HG03060 (cell line): ENCODE results near the gene SLC9A3.
"Not testable (repeated sequence)": the region's sequence is repeated elsewhere in the genome, so short reads cannot be mapped to it uniquely, and the experiment has no call there.

ENCODE experiments used
- ATAC-seq: cut with Tn5 transposase; IDR thresholded peaks from one replicate; pipeline ENCODE4 v1.9.1; 2021; ENCODE audit warnings: low read depth, moderate number of reproducible peaks; ENCODE audit not compliant: unreplicated experiment

SLC9A3 gene

DNA sequence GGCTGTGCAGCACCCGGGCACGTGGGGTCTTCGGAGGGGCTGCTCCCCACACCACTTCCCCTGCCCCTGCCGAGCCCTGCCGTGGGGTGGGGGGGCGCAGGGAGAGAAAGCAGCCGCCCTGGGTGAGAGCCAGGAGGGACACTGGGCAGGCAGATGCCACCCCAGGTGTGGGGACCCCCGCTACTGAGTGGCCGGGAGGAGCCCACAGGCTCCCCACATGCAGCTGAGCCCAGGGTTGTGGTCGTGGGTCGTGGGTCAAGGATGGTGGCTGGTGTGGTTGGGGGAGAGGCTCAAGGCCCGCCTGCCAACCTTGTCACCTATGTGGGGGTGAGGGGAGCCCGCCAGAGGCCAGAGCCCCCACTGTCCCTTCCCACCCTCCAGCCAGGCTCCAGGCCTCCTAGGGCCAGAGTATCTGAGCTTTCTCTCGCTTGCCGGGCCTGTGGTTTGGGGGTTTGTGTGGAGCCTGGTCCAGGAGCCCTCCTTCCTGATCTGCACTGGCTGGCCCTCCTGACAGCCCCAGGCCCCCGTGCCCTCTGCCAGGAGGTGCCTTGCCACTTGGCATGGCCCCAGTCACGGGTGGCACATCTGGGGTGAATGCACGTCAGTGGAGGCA is 45.8 kb downstream of the SLC9A3 start:
- ATAC-seq, result no peak

DNA sequence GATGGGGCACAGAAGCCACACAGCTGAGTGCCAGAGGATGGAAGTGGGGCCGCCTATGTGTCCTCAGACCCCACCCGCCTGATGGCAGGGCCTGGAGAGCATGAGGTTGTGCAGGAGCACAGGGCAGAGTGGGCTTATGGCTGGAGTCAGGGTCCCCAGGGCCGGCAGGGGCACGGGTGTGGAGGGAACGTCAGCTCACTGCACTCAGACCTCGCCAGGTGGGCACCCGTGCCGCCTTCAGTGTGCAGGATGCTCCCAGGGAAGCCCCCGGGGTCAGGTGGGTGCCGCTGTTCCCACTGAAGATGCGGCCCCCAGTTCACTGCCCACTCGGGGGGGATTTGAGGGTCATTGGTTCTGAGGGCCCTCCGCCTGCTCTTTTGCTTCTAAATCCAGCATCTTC is 46.4 kb downstream of the SLC9A3 start:
- no peak for ATAC-seq

DNA sequence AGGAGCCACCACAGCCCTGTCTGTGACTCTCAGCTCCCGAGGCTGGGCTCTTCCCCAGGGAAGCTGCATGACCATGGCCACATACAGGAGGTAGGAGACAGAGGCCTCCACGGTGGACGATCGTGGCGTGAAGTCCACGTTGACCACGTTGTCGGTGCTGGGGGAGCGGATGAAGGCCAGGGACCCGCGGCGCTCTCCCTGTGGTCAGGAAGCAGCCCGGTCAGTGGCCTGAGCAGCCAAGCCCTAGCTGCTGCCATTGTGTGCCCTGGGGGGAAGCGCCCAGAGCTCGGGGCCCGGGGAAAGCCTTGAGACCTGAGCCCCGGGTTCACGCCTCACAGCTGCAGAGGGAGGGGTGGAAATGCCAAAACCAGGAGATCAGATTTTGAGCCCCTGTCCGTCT is 47.0 kb downstream of the SLC9A3 start:
- ATAC-seq, result no peak

DNA sequence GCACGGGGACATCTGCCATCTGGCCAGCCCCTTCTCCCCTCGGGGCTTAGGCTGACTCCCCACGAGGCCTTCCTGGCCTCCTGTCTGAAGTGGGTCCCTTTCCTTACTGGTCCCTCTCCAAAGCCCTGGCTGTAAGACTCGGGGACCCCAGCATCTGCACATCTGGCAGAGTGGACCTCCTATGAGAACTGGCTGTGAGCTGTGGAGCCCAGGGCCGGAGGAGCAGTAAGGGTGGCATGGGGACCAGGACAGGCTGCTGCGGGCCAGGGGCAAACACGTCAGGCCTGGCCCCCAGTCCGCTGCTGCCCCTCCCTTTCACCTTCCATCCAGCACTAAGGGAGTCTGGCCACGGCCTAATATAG is 47.5 kb downstream of the SLC9A3 start:
- no peak for ATAC-seq

DNA sequence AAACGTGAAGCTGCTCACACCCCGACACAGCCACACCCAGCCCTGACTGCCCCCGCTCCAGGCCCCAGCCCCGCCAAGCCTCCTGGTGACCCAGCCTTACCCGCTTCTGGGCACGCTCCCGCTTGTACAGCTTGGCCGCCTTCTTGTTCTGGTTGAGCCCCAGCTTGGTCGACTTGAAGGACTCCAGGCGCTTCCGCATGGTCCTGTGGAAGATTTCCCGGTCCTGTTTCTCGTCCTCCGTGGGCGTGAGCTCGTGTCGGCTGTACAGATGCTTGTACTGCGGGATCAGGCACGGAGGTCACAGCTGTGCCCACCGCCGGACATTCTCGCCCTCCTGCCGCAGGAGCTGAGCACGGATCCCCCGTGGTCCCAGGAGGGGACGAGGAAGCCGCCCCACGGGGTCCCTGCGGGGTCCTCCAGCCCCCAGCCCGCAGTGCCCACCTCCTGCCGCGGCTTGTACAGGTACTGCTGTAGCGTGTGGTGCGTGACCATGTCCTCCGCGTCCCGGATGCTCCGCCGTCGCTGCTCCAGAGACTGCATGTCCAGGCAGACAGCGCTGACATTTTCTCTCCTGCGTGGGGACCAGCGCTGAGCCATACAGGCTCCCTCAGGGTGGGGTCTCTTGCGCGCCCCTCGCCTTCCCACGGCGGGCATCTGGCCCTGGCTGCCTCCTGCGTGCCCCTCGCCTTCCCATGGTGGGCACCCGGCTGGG is 48.0 kb downstream of the SLC9A3 start:
- ATAC-seq, result no peak

DNA sequence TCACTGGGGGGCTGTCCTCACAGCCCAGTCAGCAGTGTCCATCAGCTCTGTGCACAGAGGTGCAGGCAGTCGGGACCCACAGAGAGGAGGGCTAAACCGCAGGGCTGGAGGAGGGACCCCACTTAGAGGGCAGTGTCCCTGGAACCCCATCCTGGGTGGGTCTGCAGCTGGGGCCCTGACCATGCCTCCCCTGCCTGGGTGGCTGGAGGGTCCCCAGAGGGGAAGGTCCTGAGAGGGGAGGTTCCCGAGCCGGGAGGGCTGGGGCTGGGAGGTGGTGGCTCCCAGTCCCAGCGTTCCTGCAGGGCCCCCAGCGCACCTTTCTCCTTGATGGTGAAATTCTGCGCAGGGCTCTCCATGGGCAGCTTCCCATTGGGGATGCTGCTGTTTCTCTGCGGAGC is 48.5 kb downstream of the SLC9A3 start:
- ATAC-seq, result no peak

DNA sequence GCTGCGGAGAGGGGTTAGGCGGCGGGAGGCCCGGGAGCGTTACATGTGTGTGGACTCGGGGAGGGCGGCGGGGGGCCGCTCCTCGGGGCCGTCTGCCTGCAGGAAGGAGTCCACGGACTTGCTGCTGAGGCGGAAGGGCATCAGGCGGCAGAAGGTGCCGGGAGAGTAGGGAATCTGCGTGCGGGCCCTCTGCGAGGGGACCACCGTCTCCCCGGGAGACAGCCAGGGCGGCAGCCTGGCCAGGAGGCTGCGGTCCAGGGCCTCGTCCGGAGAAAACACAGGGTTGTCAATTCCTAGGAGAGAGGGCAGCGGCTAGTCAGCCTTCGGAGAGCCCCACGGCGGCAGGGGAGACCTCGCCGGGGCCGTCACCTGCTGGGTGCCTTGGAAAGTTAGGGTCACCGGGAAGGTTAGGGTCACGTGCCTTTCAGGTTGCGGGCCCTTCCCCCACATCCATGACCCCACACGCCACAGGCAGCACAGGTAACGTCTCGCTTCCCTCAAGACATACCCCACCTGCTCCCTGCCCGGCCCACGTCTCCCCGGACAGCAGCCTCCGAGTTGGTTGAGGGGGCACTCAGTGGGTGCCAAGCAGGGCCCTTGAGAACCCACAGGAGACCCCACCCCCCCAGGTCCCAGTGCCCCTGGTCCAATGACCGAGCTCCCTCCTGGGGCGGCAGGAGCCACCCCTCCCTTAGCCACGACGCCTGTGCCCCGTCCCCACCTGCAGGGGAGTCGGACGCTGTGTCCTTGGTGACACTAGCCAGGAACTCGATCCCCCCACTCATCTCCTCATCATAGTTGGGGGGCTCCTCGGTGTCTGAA is 49.2 kb downstream of the SLC9A3 start:
- ATAC-seq, result no peak

DNA sequence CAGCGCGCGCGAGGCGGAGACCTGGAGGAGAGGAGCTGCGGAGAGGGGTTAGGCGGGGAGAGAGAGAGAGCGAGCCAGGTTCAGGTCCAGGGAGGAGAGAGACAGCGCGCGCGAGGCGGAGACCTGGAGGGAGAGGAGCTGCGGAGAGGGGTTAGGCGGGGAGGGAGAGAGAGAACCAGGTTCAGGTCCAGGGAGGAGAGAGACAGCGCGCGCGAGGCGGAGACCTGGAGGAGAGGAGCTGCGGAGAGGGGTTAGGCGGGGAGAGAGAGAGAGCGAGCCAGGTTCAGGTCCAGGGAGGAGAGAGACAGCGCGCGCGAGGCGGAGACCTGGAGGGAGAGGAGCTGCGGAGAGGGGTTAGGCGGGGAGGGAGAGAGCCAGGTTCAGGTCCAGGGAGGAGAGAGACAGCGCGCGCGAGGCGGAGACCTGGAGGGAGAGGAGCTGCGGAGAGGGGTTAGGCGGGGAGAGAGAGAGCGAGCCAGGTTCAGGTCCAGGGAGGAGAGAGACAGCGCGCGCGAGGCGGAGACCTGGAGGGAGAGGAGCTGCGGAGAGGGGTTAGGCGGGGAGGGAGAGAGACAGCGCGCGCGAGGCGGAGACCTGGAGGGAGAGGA is 49.9 kb downstream of the SLC9A3 start:
- not testable (repeated sequence) for ATAC-seq

DNA sequence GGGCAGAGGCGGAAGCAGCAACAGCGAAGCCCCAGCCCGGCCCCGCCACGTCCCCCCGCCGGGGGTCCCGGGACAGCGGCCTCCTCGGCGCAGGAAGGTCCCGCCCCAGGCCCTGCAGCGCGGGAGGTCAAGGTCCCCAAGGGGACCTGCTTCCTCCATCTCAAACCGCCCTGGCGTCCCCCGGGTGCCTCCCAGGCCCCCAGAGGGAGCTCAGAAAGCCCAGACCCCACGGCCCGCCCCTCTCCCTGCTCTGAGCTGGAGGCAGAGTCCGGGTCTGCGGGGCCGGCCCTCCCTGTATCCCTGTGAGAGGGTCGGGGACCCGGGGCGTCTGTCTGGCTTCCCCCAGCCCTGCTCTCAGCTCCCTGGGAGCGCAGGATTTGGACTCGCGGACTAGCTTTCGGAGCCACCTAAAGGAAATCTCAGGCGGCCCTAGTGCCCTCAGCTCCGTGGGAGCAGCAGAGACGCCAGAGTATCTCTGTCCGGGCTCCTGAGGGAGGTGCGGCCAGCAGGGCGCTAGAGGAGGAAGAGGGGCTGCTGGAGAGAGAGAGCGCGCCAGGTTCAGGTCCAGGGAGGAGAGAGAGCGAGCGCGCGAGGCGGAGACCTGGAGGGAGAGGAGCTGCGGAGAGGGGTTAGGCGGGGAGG is 50.6 kb downstream of the SLC9A3 start:
- no peak for ATAC-seq

DNA sequence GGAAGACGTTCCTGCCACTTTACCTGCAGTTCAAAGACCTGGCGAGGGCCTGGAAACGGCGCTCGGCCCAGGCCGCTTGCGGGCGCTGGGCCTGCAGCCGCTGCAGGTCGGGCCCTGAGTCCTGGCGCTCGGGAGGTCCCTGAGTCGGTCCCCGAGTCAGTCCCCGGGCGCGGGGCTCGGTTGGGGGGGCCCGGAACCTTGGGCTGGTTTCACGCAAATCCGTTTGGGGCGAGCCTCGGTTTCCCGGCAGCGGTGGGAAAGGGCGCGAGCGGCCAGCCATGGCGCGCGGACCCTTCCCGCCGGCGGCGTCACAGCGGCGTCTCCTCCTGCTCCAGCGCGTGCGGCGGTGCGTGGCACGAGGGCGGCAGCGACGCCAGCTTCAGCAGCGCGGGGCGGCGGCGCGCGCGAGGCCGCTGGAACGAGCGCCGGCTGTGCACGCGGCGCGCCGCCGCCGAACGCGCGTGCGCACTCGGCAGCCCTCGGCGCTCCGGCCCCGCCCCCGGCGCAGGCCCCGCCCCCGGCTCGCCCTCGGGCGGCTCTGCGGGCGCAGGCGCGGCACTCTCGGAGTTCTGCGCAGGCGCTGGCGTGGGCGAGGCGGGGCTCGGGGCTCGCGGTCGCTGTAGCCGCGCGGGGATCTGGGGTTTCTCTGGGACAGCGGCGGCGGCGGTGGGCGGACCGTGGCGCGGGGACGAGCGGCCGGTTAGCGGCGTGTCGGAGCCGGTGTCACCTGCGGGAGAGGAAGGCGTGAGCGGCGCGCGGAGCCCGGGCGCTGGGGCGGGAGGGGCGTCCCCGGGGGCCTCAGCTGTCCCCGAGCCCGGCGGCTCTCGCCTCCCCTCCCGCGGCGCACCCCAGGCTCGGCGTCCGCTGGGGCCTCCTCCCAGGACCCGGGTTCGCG is 51.3 kb downstream of the SLC9A3 start:
- no peak for ATAC-seq

DNA sequence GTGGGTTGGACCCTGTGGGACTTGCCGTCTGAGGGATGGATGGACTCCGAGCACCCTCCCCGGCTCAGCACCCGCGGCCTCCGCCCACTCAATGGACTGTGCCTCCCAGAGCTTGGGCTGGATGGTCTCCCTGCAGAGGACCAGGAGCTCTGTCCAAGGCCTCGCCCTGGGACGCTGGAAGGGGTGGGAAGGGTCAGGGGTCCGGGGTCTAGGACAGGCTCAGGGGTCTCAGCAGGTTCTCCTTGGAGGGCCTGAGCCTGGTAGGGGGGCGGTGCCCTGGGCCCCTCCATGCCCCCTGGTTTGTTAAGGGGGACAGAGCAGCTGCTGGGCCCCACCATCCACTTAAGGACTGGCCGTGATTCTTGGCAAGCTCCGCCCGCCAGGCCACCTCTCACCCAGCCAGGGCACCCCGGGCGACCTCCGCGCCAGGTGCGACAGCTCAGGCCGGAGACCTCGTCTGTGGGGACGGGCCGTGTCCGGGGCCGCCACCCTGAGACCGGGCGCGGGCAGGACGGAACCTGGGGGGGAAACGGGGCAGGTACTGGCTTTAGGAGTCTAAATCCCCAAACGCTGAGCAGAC is 52.1 kb downstream of the SLC9A3 start:
- ATAC-seq, result no peak

DNA sequence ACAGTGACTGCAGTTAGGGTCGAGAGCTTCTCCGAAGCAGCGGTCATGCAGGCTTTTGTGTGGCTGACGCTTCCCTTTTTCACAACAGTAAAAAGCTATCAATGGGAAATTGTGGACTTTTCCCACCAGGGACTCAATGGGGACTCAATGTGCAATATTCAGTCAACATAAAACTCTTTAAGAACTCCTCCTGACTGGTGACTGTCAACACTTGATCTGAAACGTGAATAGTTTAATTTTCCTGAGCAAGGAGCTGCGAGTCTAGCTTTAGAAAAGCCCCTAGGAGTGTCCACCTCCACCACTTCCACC is 52.5 kb downstream of the SLC9A3 start:
- no peak for ATAC-seq

DNA sequence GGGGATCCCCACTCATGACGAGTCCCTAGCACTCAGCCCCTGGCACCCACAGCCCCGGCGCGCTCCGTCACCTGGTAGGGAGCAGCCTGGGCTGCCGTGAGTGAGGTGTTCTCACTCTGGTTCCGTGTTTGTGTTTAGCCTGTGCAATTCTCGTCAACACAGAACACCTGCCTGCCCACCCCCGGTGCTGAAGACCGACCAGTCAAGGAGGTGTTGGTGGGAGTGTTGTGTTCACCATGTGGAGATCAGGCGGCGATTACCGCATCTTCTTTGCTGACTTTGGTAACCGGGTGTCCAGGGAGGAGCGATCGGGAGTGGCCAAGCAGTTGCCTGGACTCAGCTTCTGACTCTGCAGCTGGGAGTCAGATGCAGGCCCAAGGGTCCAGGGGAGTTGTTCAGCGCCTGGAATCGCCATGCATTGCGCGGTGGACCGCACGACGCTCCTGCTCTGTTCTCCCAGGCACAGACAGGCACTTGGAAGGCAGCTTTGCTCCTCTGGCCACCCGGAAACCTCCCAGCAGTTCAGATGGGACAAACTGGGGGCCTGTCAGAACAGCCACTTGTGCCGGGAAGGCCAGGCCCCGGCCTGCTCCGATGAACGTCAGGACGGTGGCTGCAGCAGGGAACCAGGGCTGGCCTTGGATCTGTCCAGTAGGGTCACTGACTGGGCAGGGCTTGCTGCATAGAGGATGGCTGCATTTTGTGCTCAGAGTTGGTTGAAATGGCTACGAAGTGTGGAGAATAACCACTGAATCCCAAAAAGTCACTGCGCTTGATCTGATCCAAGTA is 53.1 kb downstream of the SLC9A3 start:
- ATAC-seq, result no peak

DNA sequence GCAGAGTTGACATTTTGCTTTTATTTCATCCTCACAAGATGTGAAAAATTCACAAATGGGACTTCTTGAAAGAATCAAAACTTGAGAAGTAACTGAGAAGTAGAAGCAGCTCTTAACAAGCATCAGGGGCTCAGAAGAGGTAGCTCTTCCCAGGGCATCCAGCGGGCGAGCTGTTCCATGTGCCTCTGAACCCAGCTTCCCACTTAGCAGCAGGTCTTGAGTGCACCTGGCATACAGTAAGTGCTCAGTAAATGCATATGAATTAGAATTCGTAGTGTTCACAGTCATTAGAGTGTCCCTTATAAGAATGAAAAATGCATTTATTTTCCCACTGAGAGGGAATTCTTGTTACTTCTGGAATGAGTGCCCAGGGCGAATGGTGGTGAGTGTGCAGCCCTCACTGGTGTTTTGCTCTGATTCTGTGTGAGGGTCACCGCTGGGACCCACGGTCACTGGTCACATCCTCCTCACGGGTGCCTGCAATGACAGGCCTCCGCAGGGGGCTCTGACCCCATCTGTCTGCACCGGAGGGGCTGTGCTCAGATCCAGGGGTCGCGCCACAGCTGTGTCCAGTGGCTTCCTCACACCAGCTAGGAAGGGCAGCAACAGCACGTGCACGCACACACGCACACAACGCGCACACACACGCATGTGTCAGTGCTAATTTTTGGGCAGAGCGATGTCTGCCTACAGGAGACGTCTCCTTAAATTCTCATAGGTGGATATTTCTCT is 54.3 kb downstream of the SLC9A3 start:
- no peak for ATAC-seq

DNA sequence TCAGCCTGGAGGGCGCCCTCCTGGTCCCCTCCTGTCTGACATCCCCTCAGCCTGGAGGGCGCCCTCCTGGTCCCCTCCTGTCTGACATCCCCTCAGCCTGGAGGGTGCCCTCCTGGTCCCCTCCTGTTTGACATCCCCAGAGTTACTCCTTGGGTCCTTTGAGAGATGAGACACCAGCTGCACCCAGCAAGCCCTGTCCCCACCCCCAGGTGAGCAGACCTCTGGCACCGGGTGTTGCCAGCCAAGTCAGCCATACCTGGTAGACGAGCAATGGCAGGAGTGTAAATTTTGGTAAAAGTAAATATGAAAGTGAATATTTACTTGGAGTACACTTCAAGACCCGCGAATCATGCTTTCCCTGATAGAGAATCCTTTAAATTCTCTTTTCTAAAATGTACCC is 55.8 kb downstream of the SLC9A3 start:
- ATAC-seq, result no peak

DNA sequence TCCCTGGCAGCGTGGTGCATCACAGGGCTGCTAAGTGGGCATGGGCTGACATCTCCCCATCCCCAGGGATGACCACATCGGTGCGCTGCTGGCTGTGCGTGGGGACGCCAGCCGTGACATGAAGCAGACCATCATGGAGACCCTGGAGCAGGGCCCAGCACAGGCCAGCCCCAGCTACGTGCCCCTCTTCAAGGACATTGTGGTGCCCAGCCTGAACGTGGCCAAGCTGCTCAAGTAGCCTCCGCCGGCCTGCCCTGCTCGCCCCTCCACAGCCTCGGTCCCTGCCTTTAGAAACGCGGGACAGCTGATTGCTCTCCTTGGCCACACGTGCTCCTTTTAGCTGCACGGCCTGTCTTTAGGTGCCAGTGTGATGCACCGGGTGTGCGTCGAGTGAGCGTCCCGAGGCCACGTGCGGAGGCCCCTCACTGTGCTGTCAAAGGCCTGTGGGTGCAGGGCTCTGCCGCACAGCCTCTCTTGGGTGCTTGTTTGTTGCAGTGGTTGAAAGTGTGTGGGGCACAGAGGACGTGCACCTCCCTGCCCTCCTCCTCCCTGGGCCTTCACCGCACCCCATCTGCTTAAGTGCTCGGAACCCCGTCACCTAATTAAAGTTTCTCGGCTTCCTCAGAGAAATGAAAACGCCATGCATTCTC is 57.5 kb downstream of the SLC9A3 start:
- ATAC-seq, result no peak

DNA sequence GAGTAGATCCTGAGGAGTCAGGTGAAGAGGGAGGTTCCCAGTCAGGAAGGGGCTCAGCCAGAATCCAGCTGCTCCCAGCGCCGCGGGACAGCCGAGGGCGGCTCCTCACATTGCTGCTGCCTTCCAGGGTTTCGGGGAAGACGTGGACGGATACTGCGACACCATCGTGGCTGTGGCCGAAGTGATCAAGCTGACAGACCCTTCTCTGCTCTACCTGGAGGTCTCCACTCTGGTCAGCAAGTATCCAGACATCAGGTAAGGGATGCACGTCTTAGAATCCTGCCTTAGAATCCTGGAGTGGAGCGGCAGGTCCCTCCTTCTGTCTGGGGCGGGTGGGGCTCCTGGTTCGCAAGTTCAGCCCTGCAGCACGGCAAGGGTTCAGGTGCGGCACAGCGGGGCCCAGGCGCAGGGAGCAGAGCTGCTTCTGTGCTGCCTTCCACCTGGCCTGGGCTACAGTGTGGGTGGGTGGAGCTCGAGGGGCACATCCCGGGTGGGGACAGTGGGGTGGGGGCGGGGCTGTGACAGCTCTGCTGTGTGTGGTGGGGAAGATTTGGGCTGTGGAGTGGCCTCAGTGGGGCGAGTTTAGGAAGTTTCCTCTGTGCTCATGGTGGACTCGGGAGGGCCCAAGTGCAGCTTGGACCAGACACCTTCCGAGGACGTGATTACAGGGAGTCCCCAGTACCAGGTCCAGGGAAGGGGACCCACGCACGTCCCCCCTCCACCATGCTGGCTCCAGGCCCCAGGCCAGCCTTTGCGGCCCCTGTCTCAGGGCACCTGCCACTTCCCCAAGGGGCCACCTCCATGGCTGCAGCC is 58.5 kb downstream of the SLC9A3 start:
- no peak for ATAC-seq
